CD14-positive monocyte (primary cell): ENCODE data around the gene POLDIP2. TPM values are rescaled to one million over a fixed set of nuclear protein-coding genes. Genes with fewer than 3 reads are reported as not detected.

Experiments used
- DNase-seq, 3 donors: peaks; one replicate each; pipeline ENCODE4 v3.0.0-alpha.2; 2011 to 2022
- H2AFZ ChIP-seq: 2 replicates; pipeline ENCODE4 v1.6.0; 2012; ENCODE audit warnings: mild to moderate bottlenecking, low read depth, low read length, inconsistent platforms; ENCODE audit not compliant: insufficient read depth, poor library complexity, severe bottlenecking
- H3K27ac ChIP-seq, 2 donors: 1 replicate in 1 of 2; 2 replicates in 1 of 2; pipeline ENCODE4 v1.5.1; 2012 to 2013; ENCODE audit warnings: low read length in 2 of 2, control low read depth in 1 of 2, inconsistent platforms in 1 of 2, low read depth in 1 of 2, mild to moderate bottlenecking in 1 of 2
- H3K27me3 ChIP-seq, 2 donors: one replicate each; pipeline versions ENCODE4 v1.6.0 to v1.6.1; 2011 to 2013; ENCODE audit warnings: low read length in 2 of 2; ENCODE audit not compliant: control insufficient read depth in 2 of 2, insufficient read depth in 2 of 2
- H3K36me3 ChIP-seq, 2 donors: replicated peaks in 1 of 2; 1 replicate in 1 of 2; 2 replicates in 1 of 2; pipeline versions ENCODE4 v1.5.1 to v1.6.1; 2012 to 2013; ENCODE audit warnings: low read length in 2 of 2, control low read depth in 1 of 2, inconsistent platforms in 1 of 2, mild to moderate bottlenecking in 1 of 2; ENCODE audit not compliant: insufficient read depth in 2 of 2, control insufficient read depth in 1 of 2
- H3K4me1 ChIP-seq, 2 donors: 1 replicate in 1 of 2; 2 replicates in 1 of 2; pipeline versions ENCODE4 v1.5.1 to v1.6.1; 2012 to 2013; ENCODE audit warnings: low read length in 2 of 2, control low read depth in 1 of 2, inconsistent platforms in 1 of 2, mild to moderate bottlenecking in 1 of 2, moderate library complexity in 1 of 2; ENCODE audit not compliant: insufficient read depth in 2 of 2, control insufficient read depth in 1 of 2
- H3K4me2 ChIP-seq: replicated peaks from 2 replicates; pipeline ENCODE3; 2012; ENCODE audit warnings: low read length, moderate library complexity, mild to moderate bottlenecking; ENCODE audit not compliant: poor library complexity, severe bottlenecking; ENCODE audit errors: extremely low read depth
- H3K4me3 ChIP-seq, 3 experiments: fragments of 200-600 bp in 1 of 3; sonication (generic) in 1 of 3; replicated peaks in 1 of 3; 1 replicate in 2 of 3; 2 replicates in 1 of 3; pipeline ENCODE4 v1.5.1; 2011 to 2013; ENCODE audit warnings: low read length in 3 of 3, mild to moderate bottlenecking in 3 of 3, control low read depth in 2 of 3, low read depth in 2 of 3, inconsistent platforms in 1 of 3, moderate library complexity in 1 of 3
- H3K79me2 ChIP-seq: 2 replicates; pipeline ENCODE4 v1.6.0; 2012; ENCODE audit warnings: mild to moderate bottlenecking, control low read depth, inconsistent platforms, low read length, moderate library complexity; ENCODE audit not compliant: insufficient read depth
- H3K9ac ChIP-seq: 2 replicates; pipeline ENCODE4 v1.6.0; 2017; ENCODE audit warnings: low read length, mild to moderate bottlenecking; ENCODE audit not compliant: insufficient read depth, poor library complexity, severe bottlenecking
- H3K9me3 ChIP-seq, 2 donors: replicated peaks in 1 of 2; 1 replicate in 1 of 2; 2 replicates in 1 of 2; pipeline versions ENCODE4 v1.5.1 to v1.6.1; 2012 to 2013; ENCODE audit warnings: low read length in 2 of 2, control low read depth in 1 of 2; ENCODE audit not compliant: control insufficient read depth in 1 of 2, insufficient read depth in 1 of 2
- H4K20me1 ChIP-seq: 2 replicates; pipeline ENCODE4 v1.6.0; 2012; ENCODE audit warnings: mild to moderate bottlenecking, low read length, control low read depth, moderate library complexity; ENCODE audit not compliant: insufficient read depth
- H3K27ac Mint-ChIP-seq, 7 donors: one replicate each; pipeline ENCODE4 v1.8.0; 2020; ENCODE audit warnings: mild to moderate bottlenecking in 7 of 7, mixed read lengths in 7 of 7, moderate library complexity in 6 of 7, inconsistent platforms in 2 of 7
- H3K27me3 Mint-ChIP-seq, 3 donors: one replicate each; pipeline ENCODE4 v1.8.0; 2021 to 2022; ENCODE audit warnings: low read depth in 3 of 3, mild to moderate bottlenecking in 3 of 3, mixed read lengths in 3 of 3, moderate library complexity in 3 of 3, inconsistent platforms in 1 of 3
- H3K36me3 Mint-ChIP-seq, 2 donors: one replicate each; pipeline ENCODE4 v1.8.0; 2020; ENCODE audit warnings: mixed read lengths in 2 of 2, inconsistent platforms in 1 of 2, mild to moderate bottlenecking in 1 of 2
- H3K4me1 Mint-ChIP-seq: one replicate; pipeline ENCODE4 v1.8.0; 2020; ENCODE audit warnings: mild to moderate bottlenecking, mixed read lengths
- H3K4me3 Mint-ChIP-seq, 2 donors: one replicate each; pipeline ENCODE4 v1.8.0; 2020; ENCODE audit warnings: mild to moderate bottlenecking in 2 of 2, mixed read lengths in 2 of 2, moderate library complexity in 1 of 2
- H3K9me3 Mint-ChIP-seq, 7 donors: one replicate each; pipeline ENCODE4 v1.8.0; 2020 to 2022; ENCODE audit warnings: mixed read lengths in 7 of 7, mild to moderate bottlenecking in 6 of 7, moderate library complexity in 6 of 7, inconsistent platforms in 2 of 7
- WGBS: methylation state at CpG from one replicate; pipeline ENCODE4 v1.1.5; 2013; ENCODE audit warnings: missing lambda C conversion rate; ENCODE audit not compliant: insufficient coverage; 5-methylcytosine and 5-hydroxymethylcytosine counted together
- intact Hi-C, 2 donors: fragments of 100-400 bp; cut with micrococcal nuclease; formaldehyde crosslinking; loops; one replicate each; pipeline versions ENCODE4 v1.15.0 to v1.15.1; 2023
- polyA plus RNA-seq, 3 donors: library from polyadenylated mRNA; depleted of rRNA in 1 of 3; unstranded in 2 of 3; stranded (reverse) in 1 of 3; fragments of 300-500 nt in 2 of 3; fragments of >200 nt in 1 of 3; fragmentation: Illumina TruSeq in 2 of 3; gene quantifications; 1 replicate in 2 of 3; 2 replicates in 1 of 3; pipeline ENCODE4 v1.2.3, GENCODE V29; 2012 to 2021
- TF ChIP-seq, protein P1 (sequence below): fragments of 200-600 bp; IDR thresholded peaks from one replicate; pipeline ENCODE4 v1.8.0; 2022; ENCODE audit warnings: antibody characterized with exemption, mild to moderate bottlenecking

The POLDIP2 gene
- polyA plus RNA-seq, 3 donors: 31.5 to 76.9 (median 72.4) TPM

DNA sequence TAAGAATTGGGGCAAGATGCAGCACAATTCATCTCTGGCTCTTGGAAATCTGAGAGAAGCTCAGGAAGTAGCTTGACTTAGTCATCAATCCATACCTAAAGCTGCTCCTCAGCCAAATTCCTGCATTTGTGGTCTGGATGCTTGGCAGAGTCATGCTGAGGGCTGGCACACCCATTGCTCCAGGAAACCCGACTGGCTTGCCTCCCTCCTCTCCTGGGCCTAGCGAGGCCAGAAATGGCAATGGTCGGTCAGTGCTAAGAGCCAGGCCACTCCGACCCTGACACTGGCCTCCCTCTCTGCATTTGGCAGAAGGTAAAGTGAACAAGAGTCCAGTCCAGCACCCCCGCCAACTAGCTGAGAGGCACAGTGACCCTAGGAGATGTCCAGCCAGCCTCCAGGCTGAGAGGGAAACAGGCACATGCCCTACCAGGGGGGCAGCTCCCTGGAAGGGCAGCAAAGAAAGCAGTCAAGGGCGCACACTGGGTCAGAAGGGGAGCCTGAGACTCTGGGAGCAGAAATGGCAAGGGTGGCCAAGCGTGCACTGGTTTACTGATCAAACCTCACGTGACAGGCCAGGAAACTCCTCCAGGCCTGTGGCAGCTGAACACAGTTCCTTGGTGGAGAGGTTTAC lies 10.0 kb downstream of the POLDIP2 start:
- Mint-ChIP-seq H3K4me1 (no peaks in the 10 kb centered on the region), H3K27me3 (no peaks in the 10 kb centered on the region), H3K36me3 (peaks cover 84 to 99% of the 10 kb centered on the region in 2 donors), H3K27ac (peak overlapping the region in 3 of 7 donors; percentile 3 to 54 (median 37)), H3K9me3 (no peaks in the 10 kb centered on the region), H3K4me3 (no peak overlapping the region)
- TF ChIP-seq, protein P1, sequence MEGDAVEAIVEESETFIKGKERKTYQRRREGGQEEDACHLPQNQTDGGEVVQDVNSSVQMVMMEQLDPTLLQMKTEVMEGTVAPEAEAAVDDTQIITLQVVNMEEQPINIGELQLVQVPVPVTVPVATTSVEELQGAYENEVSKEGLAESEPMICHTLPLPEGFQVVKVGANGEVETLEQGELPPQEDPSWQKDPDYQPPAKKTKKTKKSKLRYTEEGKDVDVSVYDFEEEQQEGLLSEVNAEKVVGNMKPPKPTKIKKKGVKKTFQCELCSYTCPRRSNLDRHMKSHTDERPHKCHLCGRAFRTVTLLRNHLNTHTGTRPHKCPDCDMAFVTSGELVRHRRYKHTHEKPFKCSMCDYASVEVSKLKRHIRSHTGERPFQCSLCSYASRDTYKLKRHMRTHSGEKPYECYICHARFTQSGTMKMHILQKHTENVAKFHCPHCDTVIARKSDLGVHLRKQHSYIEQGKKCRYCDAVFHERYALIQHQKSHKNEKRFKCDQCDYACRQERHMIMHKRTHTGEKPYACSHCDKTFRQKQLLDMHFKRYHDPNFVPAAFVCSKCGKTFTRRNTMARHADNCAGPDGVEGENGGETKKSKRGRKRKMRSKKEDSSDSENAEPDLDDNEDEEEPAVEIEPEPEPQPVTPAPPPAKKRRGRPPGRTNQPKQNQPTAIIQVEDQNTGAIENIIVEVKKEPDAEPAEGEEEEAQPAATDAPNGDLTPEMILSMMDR: no peak
- H4K20me1 ChIP-seq: no peaks in the 10 kb centered on the region
- H3K4me2 ChIP-seq: no peak overlapping the region
- DNase-seq: no peak
- no peaks in the 10 kb centered on the region for H3K4me1 ChIP-seq
- intact Hi-C loops: no loop called here
- H3K27ac ChIP-seq: no peak overlapping the region
- WGBS: 99% methylated on average over 6 of the region's 8 CpGs
- no peak overlapping the region for H3K4me3 ChIP-seq
- no peaks in the 10 kb centered on the region for H3K79me2 ChIP-seq
- no peaks in the 10 kb centered on the region for H3K9me3 ChIP-seq
- H3K36me3 ChIP-seq: peaks cover 92 to 98% of the 10 kb centered on the region in 2 donors
- H2AFZ ChIP-seq: no peak overlapping the region
- H3K27me3 ChIP-seq: no peaks in the 10 kb centered on the region
- no peak overlapping the region for H3K9ac ChIP-seq

DNA sequence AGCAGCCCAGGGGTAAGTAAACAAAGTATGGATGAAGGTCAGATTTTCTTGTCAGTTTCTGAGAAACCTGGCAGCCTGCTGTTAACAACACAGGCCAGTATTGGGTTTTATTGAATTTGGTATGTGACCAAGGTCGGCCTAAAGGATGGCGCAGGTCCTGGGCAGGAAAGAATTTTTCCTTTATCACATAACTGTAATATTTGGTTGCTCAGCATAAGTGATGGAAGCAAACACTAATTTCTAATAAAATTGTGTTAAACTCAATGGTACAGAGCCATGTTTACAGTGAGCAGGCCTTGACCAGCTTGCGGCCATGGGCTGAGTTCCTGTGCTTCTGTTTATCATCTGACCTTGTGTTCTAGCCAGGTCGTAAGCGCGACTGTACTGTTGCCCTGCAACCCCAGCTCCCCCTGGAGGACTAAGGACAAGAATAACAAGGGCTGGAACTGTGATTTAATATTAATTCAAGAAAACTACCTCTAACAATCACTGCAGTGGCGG lies 10.5 kb downstream of the POLDIP2 start:
- intact Hi-C loops: no loop called here
- no peaks in the 10 kb centered on the region for H3K4me1 Mint-ChIP-seq
- no peak for DNase-seq
- Histone ChIP-seq H2AFZ (no peak overlapping the region), H3K4me3 (no peak overlapping the region), H3K36me3 (peaks cover 94 to 98% of the 10 kb centered on the region in 2 donors), H3K4me1 (no peaks in the 10 kb centered on the region), H3K4me2 (no peak overlapping the region), H3K9me3 (no peaks in the 10 kb centered on the region), H3K27ac (no peak overlapping the region), H4K20me1 (no peaks in the 10 kb centered on the region), H3K9ac (no peak overlapping the region), H3K27me3 (no peaks in the 10 kb centered on the region), H3K79me2 (no peaks in the 10 kb centered on the region)
- H3K27ac Mint-ChIP-seq: peak overlapping the region in 1 of 7 donors; percentile 54
- no peak overlapping the region for H3K4me3 Mint-ChIP-seq
- peaks cover 85 to 99% of the 10 kb centered on the region in 2 donors for H3K36me3 Mint-ChIP-seq
- H3K27me3 Mint-ChIP-seq: no peaks in the 10 kb centered on the region
- TF ChIP-seq, protein P1: no peak
- H3K9me3 Mint-ChIP-seq: no peaks in the 10 kb centered on the region
- 100% methylated on average over 1 of the region's 7 CpGs for WGBS
